HepG2 (cell line): ENCODE results near the gene RTKN2. TPM values are rescaled to one million over a fixed set of nuclear protein-coding genes. Genes with fewer than 3 reads are reported as not detected.

Experiments
- HMGXB4 ChIP-seq, 2 experiments: sonication (generic) in 1 of 2; formaldehyde crosslinking in 1 of 2; IDR thresholded peaks; 2 replicates each; pipeline versions ENCODE4 v1.4.0 to v1.6.1; 2018 to 2020; ENCODE audit warnings: missing genetic modification reagents in 2 of 2, borderline replicate concordance in 1 of 2, low read depth in 1 of 2, mild to moderate bottlenecking in 1 of 2, missing biosample characterization in 1 of 2
- PRDM10 ChIP-seq: sonication (generic); formaldehyde crosslinking; IDR thresholded peaks from 2 replicates; pipeline ENCODE4 v1.4.0; 2020; ENCODE audit warnings: low read depth, missing genetic modification reagents
- ZIK1 ChIP-seq: sonication (generic); formaldehyde crosslinking; IDR thresholded peaks from 2 replicates; pipeline ENCODE4 v1.5.0; 2020; ENCODE audit warnings: mild to moderate bottlenecking, low read depth, missing genetic modification reagents, borderline replicate concordance
- polyA plus RNA-seq, 8 experiments: library from polyadenylated mRNA; depleted of rRNA in 3 of 8; stranded (reverse) in 7 of 8; unstranded in 1 of 8; fragments of >200 nt; fragmentation: Illumina TruSeq in 4 of 8; extraction: Trizol in 4 of 8; gene quantifications; 2 replicates each; pipeline versions ENCODE4 v1.2.1 to v1.2.3, GENCODE V29; 2011 to 2016; ENCODE audit warnings: low read depth in 4 of 8, missing spikeins in 1 of 8, mixed read lengths in 1 of 8; ENCODE audit not compliant: insufficient read depth in 1 of 8
- total RNA-seq, 5 experiments: library from RNA; depleted of rRNA; stranded (reverse); fragments of >200 nt; fragmentation: Illumina TruSeq; extraction: Trizol; gene quantifications; 2 replicates each; pipeline ENCODE4 v1.2.3, GENCODE V29; 2016; ENCODE audit warnings: low read depth in 1 of 5
- TF ChIP-seq, protein P1 (sequence below): sonication (generic); formaldehyde crosslinking; IDR thresholded peaks from 2 replicates; pipeline ENCODE4 v1.8.0; 2022; ENCODE audit warnings: low read depth, missing genetic modification reagents

Gene RTKN2
- total and polyA plus RNA-seq, 2 of the 13 experiments (the other 11 are each of a cell fraction or from before 2014, with no cell fraction given), result 2.2 to 7.0 TPM

- TF ChIP-seq PRDM10 (CRISPR knock-in tag) (no peak), ZIK1 (CRISPR knock-in tag) (no peak), HMGXB4 (CRISPR knock-in tag; IDR thresholded peaks at IDR 0.05; ENCODE audit: borderline replicate concordance in 1 of 2, low read depth in 1 of 2) (no peak)
- TF ChIP-seq, protein P1, sequence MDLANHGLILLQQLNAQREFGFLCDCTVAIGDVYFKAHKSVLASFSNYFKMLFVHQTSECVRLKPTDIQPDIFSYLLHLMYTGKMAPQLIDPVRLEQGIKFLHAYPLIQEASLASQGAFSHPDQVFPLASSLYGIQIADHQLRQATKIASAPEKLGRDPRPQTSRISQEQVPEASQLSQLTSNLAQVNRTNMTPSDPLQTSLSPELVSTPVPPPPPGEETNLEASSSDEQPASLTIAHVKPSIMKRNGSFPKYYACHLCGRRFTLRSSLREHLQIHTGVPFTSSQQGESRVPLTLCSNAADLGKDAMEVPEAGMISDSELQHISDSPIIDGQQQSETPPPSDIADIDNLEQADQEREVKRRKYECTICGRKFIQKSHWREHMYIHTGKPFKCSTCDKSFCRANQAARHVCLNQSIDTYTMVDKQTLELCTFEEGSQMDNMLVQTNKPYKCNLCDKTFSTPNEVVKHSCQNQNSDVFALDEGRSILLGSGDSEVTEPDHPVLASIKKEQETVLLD (CRISPR knock-in tag), result no peak
These were observed 20.2 kb downstream of the RTKN2 start (continued) for GRCh38 chr10:62248465-62248864.
